ENCODE data around the gene MRPL14.

The MRPL14 gene

GRCh38 chr6:44151348-44152108 is 24.3 kb upstream of the MRPL14 start:
- no peak overlapping the region for H3K4me3 ChIP-seq (ENCODE audit: low read depth, low read length)
- TF ChIP-seq, protein P1, sequence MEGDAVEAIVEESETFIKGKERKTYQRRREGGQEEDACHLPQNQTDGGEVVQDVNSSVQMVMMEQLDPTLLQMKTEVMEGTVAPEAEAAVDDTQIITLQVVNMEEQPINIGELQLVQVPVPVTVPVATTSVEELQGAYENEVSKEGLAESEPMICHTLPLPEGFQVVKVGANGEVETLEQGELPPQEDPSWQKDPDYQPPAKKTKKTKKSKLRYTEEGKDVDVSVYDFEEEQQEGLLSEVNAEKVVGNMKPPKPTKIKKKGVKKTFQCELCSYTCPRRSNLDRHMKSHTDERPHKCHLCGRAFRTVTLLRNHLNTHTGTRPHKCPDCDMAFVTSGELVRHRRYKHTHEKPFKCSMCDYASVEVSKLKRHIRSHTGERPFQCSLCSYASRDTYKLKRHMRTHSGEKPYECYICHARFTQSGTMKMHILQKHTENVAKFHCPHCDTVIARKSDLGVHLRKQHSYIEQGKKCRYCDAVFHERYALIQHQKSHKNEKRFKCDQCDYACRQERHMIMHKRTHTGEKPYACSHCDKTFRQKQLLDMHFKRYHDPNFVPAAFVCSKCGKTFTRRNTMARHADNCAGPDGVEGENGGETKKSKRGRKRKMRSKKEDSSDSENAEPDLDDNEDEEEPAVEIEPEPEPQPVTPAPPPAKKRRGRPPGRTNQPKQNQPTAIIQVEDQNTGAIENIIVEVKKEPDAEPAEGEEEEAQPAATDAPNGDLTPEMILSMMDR (IDR thresholded peaks at IDR 0.05; ENCODE audit: low read depth, low read length): peak; percentile 92
- DNase-seq (ENCODE audit: low read depth, low spot score): peak; percentile 47
- in situ Hi-C loops (cut with HindIII; ENCODE audit: low sequenced_read_pairs): no loop called here

- no peak overlapping the region for H3K4me3 ChIP-seq (ENCODE audit: low read depth, low read length)
- in situ Hi-C loops (cut with HindIII; ENCODE audit: low sequenced_read_pairs): no loop called here
- DNase-seq (ENCODE audit: low read depth, low spot score): no peak
- TF ChIP-seq, protein P1 (IDR thresholded peaks at IDR 0.05; ENCODE audit: low read depth, low read length): no peak
These were observed 23.2 kb upstream of the MRPL14 start for GRCh38 chr6:44150317-44150917.

- TF ChIP-seq, protein P1 (IDR thresholded peaks at IDR 0.05; ENCODE audit: low read depth, low read length): no peak
- DNase-seq (ENCODE audit: low read depth, low spot score): no peak
- no peak overlapping the region for H3K4me3 ChIP-seq (ENCODE audit: low read depth, low read length)
- in situ Hi-C loops (cut with HindIII; ENCODE audit: low sequenced_read_pairs): no loop called here
These were observed 22.2 kb upstream of the MRPL14 start for GRCh38 chr6:44149369-44150012.

DNA sequence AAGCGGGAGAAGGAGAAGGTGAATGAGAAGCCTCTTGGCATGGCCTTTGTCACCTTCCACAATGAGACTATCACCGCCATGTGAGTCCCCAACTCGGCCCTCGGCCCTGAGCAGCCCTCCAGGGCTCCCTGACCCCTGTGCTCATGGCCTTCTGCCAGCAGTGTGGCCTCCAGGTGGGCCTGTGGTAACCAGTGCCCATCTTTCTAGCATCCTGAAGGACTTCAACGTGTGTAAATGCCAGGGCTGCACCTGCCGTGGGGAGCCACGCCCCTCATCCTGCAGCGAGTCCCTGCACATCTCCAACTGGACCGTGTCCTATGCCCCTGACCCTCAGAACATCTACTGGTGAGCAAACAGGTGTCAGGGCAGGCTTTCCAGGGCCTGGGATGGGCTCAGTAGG is 21.1 kb upstream of the MRPL14 start:
- H3K4me3 ChIP-seq (ENCODE audit: low read depth, low read length): no peak overlapping the region
- TF ChIP-seq, protein P1 (IDR thresholded peaks at IDR 0.05; ENCODE audit: low read depth, low read length): no peak
- DNase-seq (ENCODE audit: low read depth, low spot score): no peak
- in situ Hi-C loops (cut with HindIII; ENCODE audit: low sequenced_read_pairs): no loop called here

DNA sequence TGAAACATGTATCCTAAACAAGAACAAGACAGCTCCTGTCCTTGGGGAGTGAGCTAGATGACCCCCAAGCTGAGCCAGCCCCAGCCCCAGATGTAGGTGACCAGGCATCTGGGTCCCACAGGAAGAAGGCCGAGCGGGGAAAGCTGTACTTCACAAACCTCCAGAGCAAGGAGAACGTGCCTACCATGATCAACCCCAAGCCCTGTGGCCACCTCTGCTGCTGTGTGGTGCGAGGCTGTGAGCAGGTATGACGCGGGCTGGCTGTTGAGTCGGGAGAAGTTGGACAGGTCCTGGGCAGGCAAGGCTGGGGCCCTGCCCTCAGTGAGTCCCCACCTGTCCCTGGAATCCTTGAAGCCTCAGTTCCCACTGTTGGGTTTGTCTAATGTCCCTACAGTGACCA is 20.0 kb upstream of the MRPL14 start:
- no peak overlapping the region for H3K4me3 ChIP-seq (ENCODE audit: low read depth, low read length)
- TF ChIP-seq, protein P1 (IDR thresholded peaks at IDR 0.05; ENCODE audit: low read depth, low read length): no peak
- in situ Hi-C loops (cut with HindIII; ENCODE audit: low sequenced_read_pairs): no loop called here
- no peak for DNase-seq (ENCODE audit: low read depth, low spot score)

DNA sequence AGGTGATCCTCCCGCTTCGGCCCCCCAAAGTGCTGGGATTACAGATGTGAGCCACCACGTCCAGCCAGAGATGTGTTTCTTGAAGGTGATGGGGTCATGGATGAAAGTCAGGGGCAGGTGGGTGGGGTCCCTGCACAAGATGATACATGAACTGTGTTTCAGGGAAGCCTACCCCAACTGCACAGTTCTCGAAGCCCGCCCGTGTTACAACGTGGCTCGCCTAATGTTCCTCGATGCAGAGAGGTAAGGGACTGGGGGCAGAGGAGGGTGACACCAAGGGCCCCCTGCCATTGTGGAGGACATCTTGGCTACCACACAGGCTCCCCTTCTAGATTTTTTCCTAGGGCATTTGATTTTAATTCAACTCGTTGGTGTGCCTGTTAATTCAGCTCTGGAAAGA is 19.4 kb upstream of the MRPL14 start:
- no peak overlapping the region for H3K4me3 ChIP-seq (ENCODE audit: low read depth, low read length)
- TF ChIP-seq, protein P1 (IDR thresholded peaks at IDR 0.05; ENCODE audit: low read depth, low read length): no peak
- in situ Hi-C loops (cut with HindIII; ENCODE audit: low sequenced_read_pairs): no loop called here
- DNase-seq (ENCODE audit: low read depth, low spot score): no peak
